ENCODE results near the gene INTS6. TPM values are rescaled to one million over a fixed set of nuclear protein-coding genes. Genes with fewer than 3 reads are reported as not detected.

INTS6 gene
- total RNA-seq, 1 experiment from 2014 or later = 26.6 TPM

- BruUV-seq (replicated peaks) = no TSS peak
- ChIA-PET CTCF (no interaction called here), POLR2A (ENCODE audit: unreplicated experiment) (no interaction called here)
- intact Hi-C loops (cut with micrococcal nuclease) = no loop called here
- Histone ChIP-seq H3K9ac (ENCODE audit: low read length) (no peak overlapping the region), H3K4me3 (ENCODE audit: low read length) (no peak overlapping the region), H3K9me2 (replicated peaks; ENCODE audit: low read length) (no peaks in the 10 kb centered on the region), H4K20me1 (ENCODE audit: low read length) (no peaks in the 10 kb centered on the region), H2AFZ (ENCODE audit: low read length) (no peak overlapping the region), H3K36me3 (ENCODE audit: low read depth, low read length) (no peaks in the 10 kb centered on the region), H3K4me1 (ENCODE audit: insufficient read depth, low read length) (peaks cover 18% of the 10 kb centered on the region), H3K27ac (ENCODE audit: low read length) (no peak overlapping the region), H3K4me2 (ENCODE audit: low read length) (peak overlapping the region; percentile 5; the same call in 1 of the 2 replicates), H3K9me3 (ENCODE audit: low read length) (no peaks in the 10 kb centered on the region), H3K27me3 (ENCODE audit: low read length) (no peaks in the 10 kb centered on the region), H3F3A (ENCODE audit: low read length, unreplicated experiment) (no peaks in the 10 kb centered on the region), H3K79me2 (ENCODE audit: low read length) (no peaks in the 10 kb centered on the region)
- no peak for TF ChIP-seq EZH2 (IDR thresholded peaks at IDR 0.05; ENCODE audit: low read length, unreplicated experiment)
- TF ChIP-seq EZH2phosphoT487 (IDR thresholded peaks at IDR 0.05; ENCODE audit: borderline replicate concordance, low read length) = no peak
- TF ChIP-seq, protein P1, sequence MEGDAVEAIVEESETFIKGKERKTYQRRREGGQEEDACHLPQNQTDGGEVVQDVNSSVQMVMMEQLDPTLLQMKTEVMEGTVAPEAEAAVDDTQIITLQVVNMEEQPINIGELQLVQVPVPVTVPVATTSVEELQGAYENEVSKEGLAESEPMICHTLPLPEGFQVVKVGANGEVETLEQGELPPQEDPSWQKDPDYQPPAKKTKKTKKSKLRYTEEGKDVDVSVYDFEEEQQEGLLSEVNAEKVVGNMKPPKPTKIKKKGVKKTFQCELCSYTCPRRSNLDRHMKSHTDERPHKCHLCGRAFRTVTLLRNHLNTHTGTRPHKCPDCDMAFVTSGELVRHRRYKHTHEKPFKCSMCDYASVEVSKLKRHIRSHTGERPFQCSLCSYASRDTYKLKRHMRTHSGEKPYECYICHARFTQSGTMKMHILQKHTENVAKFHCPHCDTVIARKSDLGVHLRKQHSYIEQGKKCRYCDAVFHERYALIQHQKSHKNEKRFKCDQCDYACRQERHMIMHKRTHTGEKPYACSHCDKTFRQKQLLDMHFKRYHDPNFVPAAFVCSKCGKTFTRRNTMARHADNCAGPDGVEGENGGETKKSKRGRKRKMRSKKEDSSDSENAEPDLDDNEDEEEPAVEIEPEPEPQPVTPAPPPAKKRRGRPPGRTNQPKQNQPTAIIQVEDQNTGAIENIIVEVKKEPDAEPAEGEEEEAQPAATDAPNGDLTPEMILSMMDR (conservative IDR thresholded peaks at IDR 0.05; ENCODE audit: low read depth, low read length) = no peak
- DNase-seq (no peak), ATAC-seq (no peak)
These were observed 25.8 kb upstream of the INTS6 start for GRCh38 chr13:51478418-51479198.

GRCh38 chr13:51477653-51478324, 25.0 kb upstream of the INTS6 start:
- Histone ChIP-seq H3K9ac (ENCODE audit: low read length) (no peak overlapping the region), H3K36me3 (ENCODE audit: low read depth, low read length) (no peaks in the 10 kb centered on the region), H3K27ac (ENCODE audit: low read length) (no peak overlapping the region), H3F3A (ENCODE audit: low read length, unreplicated experiment) (no peaks in the 10 kb centered on the region), H2AFZ (ENCODE audit: low read length) (no peak overlapping the region), H3K9me2 (replicated peaks; ENCODE audit: low read length) (no peaks in the 10 kb centered on the region), H3K9me3 (ENCODE audit: low read length) (no peaks in the 10 kb centered on the region), H4K20me1 (ENCODE audit: low read length) (no peaks in the 10 kb centered on the region), H3K79me2 (ENCODE audit: low read length) (no peaks in the 10 kb centered on the region), H3K4me1 (ENCODE audit: insufficient read depth, low read length) (peaks cover 18% of the 10 kb centered on the region), H3K4me2 (ENCODE audit: low read length) (no peak overlapping the region), H3K4me3 (ENCODE audit: low read length) (no peak overlapping the region), H3K27me3 (ENCODE audit: low read length) (no peaks in the 10 kb centered on the region)
- POLR2A ChIA-PET (ENCODE audit: unreplicated experiment) = no interaction called here
- intact Hi-C loops (cut with micrococcal nuclease) = loop anchor here (2.0 kb wide), 1 partner anchor 15 kb away; no protein-coding TSS in a partner anchor
- no peak for ATAC-seq
- CTCF ChIA-PET = no interaction called here
- BruUV-seq (replicated peaks) = no TSS peak
- DNase-seq = no peak
- TF ChIP-seq EZH2 (IDR thresholded peaks at IDR 0.05; ENCODE audit: low read length, unreplicated experiment) (no peak), EZH2phosphoT487 (IDR thresholded peaks at IDR 0.05; ENCODE audit: borderline replicate concordance, low read length) (no peak)
- TF ChIP-seq, protein P1 (conservative IDR thresholded peaks at IDR 0.05; ENCODE audit: low read depth, low read length) = no peak

DNA sequence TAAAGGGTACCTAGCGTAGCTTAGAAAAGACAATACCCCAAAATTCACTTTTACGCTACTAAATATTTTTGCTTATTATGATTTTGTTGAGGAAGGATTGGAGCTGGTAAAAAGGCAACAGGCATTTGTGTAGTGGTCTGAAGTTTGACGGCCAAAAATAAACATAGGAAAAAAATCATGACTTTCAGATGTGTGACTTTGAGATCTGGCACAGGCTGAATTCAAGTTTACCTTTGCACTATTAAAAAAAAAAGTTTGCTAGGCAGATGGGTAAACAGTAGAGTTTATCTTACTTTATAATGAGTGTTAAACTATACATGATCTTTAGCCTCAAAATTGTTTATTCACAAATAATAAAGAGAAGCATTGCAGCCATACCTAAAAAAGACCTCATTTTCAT, 24.3 kb upstream of the INTS6 start:
- TF ChIP-seq EZH2 (IDR thresholded peaks at IDR 0.05; ENCODE audit: low read length, unreplicated experiment) = no peak
- CTCF ChIA-PET = no interaction called here
- ATAC-seq = no peak

More for the DNA sequence above, 24.3 kb upstream of the INTS6 start:
- no TSS peak for BruUV-seq (replicated peaks)
- Histone ChIP-seq H3K9me3 (ENCODE audit: low read length) (no peaks in the 10 kb centered on the region), H3K79me2 (ENCODE audit: low read length) (no peaks in the 10 kb centered on the region), H2AFZ (ENCODE audit: low read length) (no peak overlapping the region), H3K4me1 (ENCODE audit: insufficient read depth, low read length) (peaks cover 18% of the 10 kb centered on the region), H3K4me2 (ENCODE audit: low read length) (no peak overlapping the region), H3F3A (ENCODE audit: low read length, unreplicated experiment) (no peaks in the 10 kb centered on the region), H3K9ac (ENCODE audit: low read length) (no peak overlapping the region), H3K9me2 (replicated peaks; ENCODE audit: low read length) (no peaks in the 10 kb centered on the region), H3K36me3 (ENCODE audit: low read depth, low read length) (no peaks in the 10 kb centered on the region), H3K27ac (ENCODE audit: low read length) (no peak overlapping the region), H3K27me3 (ENCODE audit: low read length) (no peaks in the 10 kb centered on the region), H3K4me3 (ENCODE audit: low read length) (no peak overlapping the region), H4K20me1 (ENCODE audit: low read length) (no peaks in the 10 kb centered on the region)
- POLR2A ChIA-PET (ENCODE audit: unreplicated experiment) = no interaction called here
- intact Hi-C loops (cut with micrococcal nuclease) = loop anchor here (2.0 kb wide), 1 partner anchor 14 kb away; no protein-coding TSS in a partner anchor
- DNase-seq = no peak

Measured in PC-3 (cell line).